ENCODE data around the gene LRP6. TPM values are rescaled to one million over a fixed set of nuclear protein-coding genes. Genes with fewer than 3 reads are reported as not detected.
A peak's percentile ranks its signal among the peaks of the same experiment; 100 is the strongest.

The LRP6 gene
- total RNA-seq, 1 experiment from 2014 or later = 28.1 TPM

DNA sequence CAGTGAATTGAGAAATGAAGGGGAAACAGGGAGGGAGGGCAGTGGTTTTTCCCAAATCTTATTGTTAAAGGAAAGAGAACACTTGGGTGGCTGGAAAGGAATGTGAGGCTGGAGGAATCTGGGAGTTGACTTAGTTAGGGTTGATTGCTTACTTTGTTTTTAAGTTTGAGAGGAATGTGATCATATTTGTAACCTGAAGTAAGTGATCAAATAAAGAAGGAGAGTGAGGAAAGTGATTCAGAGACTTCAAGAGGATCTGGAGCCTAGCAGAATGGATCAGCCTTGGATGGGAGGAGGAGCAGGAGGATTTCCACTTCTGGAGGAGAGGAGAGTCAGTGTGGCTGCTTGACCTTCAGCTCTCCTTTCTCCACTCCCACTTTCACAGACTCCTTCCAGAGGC is 6.0 kb upstream of the LRP6 start:
- no peak overlapping the region for H3K4me3 ChIP-seq (replicated peaks in 1 of 2; ENCODE audit: low read depth in 1 of 2, low read length in 2 of 2)
- no peak for TF ChIP-seq RAD21 (IDR thresholded peaks at IDR 0.05; ENCODE audit: low read depth)
- TF ChIP-seq POLR2AphosphoS5 (IDR thresholded peaks at IDR 0.05; ENCODE audit: low read depth, low read length) = no peak
- TF ChIP-seq SP1 (IDR thresholded peaks at IDR 0.05; ENCODE audit: low read depth) = no peak
- TF ChIP-seq, protein P1, sequence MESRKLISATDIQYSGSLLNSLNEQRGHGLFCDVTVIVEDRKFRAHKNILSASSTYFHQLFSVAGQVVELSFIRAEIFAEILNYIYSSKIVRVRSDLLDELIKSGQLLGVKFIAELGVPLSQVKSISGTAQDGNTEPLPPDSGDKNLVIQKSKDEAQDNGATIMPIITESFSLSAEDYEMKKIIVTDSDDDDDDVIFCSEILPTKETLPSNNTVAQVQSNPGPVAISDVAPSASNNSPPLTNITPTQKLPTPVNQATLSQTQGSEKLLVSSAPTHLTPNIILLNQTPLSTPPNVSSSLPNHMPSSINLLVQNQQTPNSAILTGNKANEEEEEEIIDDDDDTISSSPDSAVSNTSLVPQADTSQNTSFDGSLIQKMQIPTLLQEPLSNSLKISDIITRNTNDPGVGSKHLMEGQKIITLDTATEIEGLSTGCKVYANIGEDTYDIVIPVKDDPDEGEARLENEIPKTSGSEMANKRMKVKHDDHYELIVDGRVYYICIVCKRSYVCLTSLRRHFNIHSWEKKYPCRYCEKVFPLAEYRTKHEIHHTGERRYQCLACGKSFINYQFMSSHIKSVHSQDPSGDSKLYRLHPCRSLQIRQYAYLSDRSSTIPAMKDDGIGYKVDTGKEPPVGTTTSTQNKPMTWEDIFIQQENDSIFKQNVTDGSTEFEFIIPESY (IDR thresholded peaks at IDR 0.05; ENCODE audit: extremely low read depth, insufficient replicate concordance, low read length) = no peak
- TF ChIP-seq CBX3 (IDR thresholded peaks at IDR 0.05; ENCODE audit: low read depth) = no peak
- TF ChIP-seq, protein P2, sequence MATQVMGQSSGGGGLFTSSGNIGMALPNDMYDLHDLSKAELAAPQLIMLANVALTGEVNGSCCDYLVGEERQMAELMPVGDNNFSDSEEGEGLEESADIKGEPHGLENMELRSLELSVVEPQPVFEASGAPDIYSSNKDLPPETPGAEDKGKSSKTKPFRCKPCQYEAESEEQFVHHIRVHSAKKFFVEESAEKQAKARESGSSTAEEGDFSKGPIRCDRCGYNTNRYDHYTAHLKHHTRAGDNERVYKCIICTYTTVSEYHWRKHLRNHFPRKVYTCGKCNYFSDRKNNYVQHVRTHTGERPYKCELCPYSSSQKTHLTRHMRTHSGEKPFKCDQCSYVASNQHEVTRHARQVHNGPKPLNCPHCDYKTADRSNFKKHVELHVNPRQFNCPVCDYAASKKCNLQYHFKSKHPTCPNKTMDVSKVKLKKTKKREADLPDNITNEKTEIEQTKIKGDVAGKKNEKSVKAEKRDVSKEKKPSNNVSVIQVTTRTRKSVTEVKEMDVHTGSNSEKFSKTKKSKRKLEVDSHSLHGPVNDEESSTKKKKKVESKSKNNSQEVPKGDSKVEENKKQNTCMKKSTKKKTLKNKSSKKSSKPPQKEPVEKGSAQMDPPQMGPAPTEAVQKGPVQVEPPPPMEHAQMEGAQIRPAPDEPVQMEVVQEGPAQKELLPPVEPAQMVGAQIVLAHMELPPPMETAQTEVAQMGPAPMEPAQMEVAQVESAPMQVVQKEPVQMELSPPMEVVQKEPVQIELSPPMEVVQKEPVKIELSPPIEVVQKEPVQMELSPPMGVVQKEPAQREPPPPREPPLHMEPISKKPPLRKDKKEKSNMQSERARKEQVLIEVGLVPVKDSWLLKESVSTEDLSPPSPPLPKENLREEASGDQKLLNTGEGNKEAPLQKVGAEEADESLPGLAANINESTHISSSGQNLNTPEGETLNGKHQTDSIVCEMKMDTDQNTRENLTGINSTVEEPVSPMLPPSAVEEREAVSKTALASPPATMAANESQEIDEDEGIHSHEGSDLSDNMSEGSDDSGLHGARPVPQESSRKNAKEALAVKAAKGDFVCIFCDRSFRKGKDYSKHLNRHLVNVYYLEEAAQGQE (IDR thresholded peaks at IDR 0.05; ENCODE audit: low read depth) = no peak
- TF ChIP-seq MAX (IDR thresholded peaks at IDR 0.05) = no peak
- no peak for TF ChIP-seq YY1 (IDR thresholded peaks at IDR 0.05; ENCODE audit: extremely low read depth, insufficient replicate concordance, low read depth, low read length)
- no peak for TF ChIP-seq CEBPB (IDR thresholded peaks at IDR 0.05; ENCODE audit: low read depth)
- no peak for TF ChIP-seq FOSL1 (IDR thresholded peaks at IDR 0.05; ENCODE audit: low read depth)
- no peak for TF ChIP-seq SIN3A (IDR thresholded peaks at IDR 0.05; ENCODE audit: low read depth)
- TF ChIP-seq JUND (IDR thresholded peaks at IDR 0.05) = no peak
- TF ChIP-seq SRF (IDR thresholded peaks at IDR 0.05; ENCODE audit: low read depth) = no peak
- no peak for TF ChIP-seq POLR2A (IDR thresholded peaks at IDR 0.05; ENCODE audit: borderline replicate concordance, extremely low read depth, insufficient read depth, insufficient read length)
- H3K9ac ChIP-seq (ENCODE audit: low read length) = no peak overlapping the region
- H4K20me1 ChIP-seq (ENCODE audit: insufficient read depth) = no peaks in the 10 kb centered on the region
- ATAC-seq = no peak
- peaks cover 0 to 14% of the 10 kb centered on the region in 2 experiments; a peak in 2 of 4 replicates for H3K4me1 ChIP-seq (ENCODE audit: control insufficient read depth in 1 of 2, insufficient read depth in 2 of 2, low read length in 2 of 2)
- intact Hi-C loops (cut with micrococcal nuclease) = no loop called here
- no peaks in the 10 kb centered on the region for H3K27me3 ChIP-seq (ENCODE audit: insufficient read depth, low read length)
- H3K79me2 ChIP-seq (ENCODE audit: insufficient read depth, low read length) = no peaks in the 10 kb centered on the region
- H3K9me2 ChIP-seq (ENCODE audit: insufficient read depth) = no peaks in the 10 kb centered on the region
- DNase-seq (ENCODE audit: low read depth, low spot score) = no peak
- ChIA-PET CTCF (no interaction called here), POLR2A (no interaction called here), RAD21 (ENCODE audit: low non-redundant PET in 1 of 2, low total read pairs in 2 of 2, uncharacterized antibody in 2 of 2, unreplicated experiment in 2 of 2) (no interaction called here)
- no TSS peak for BruUV-seq (replicated peaks)
- H3K4me2 ChIP-seq (ENCODE audit: low read length) = no peak overlapping the region
- H3K27ac ChIP-seq (ENCODE audit: low read depth, low read length) = no peak overlapping the region
- peak overlapping the region; percentile 77 for H2AFZ ChIP-seq (ENCODE audit: low read depth, low read length, poor library complexity, severe bottlenecking)
- H3K9me3 ChIP-seq (ENCODE audit: control insufficient read depth in 1 of 2, insufficient read depth in 1 of 2, low read depth in 1 of 2, low read length in 2 of 2) = no peaks in the 10 kb centered on the region
- H3K36me3 ChIP-seq (ENCODE audit: control insufficient read depth in 1 of 2, insufficient read depth in 2 of 2, low read length in 2 of 2) = no peaks in the 10 kb centered on the region

Measured in HCT116 (cell line).